ENCODE measurements around the gene MAP2K5.

DNA sequence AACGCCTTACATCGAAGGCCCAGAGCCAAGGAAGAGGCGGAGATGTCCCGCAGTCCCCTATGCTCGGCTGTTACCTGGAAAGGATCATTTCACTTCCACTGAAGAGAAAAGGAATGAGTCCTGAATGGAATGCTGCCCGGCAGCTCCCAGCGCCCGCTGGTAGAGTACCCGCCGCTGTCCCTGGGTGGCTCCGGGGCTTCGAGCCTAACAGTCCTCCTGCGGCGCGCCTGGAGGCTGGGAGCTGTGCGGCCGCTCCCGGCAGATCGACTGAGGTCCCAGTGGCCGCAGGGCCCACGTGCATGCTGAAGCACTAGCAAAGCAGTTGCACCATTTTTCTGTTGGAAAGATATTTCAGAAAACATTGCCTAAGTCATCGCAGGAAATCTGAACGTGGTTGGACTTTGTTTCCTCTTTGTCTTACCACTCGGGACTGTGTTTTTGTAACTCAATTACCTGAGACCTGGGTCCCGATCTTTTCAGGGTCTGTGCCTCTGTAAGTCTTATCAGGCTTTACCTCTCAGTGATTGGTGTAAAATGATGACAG is 296.4 kb downstream of the MAP2K5 start:
- TF ChIP-seq, protein P1, sequence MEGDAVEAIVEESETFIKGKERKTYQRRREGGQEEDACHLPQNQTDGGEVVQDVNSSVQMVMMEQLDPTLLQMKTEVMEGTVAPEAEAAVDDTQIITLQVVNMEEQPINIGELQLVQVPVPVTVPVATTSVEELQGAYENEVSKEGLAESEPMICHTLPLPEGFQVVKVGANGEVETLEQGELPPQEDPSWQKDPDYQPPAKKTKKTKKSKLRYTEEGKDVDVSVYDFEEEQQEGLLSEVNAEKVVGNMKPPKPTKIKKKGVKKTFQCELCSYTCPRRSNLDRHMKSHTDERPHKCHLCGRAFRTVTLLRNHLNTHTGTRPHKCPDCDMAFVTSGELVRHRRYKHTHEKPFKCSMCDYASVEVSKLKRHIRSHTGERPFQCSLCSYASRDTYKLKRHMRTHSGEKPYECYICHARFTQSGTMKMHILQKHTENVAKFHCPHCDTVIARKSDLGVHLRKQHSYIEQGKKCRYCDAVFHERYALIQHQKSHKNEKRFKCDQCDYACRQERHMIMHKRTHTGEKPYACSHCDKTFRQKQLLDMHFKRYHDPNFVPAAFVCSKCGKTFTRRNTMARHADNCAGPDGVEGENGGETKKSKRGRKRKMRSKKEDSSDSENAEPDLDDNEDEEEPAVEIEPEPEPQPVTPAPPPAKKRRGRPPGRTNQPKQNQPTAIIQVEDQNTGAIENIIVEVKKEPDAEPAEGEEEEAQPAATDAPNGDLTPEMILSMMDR (IDR thresholded peaks at IDR 0.05): peak in 2 of 4 donors; percentile 11 to 22
- peak; percentile 30 for TF ChIP-seq POLR2A (IDR thresholded peaks at IDR 0.05)

Measured in right lobe of liver (tissue), 4 donors.